Ishikawa (cell line): Measurements from ENCODE around the gene LARP6.
A peak's percentile ranks its signal among the peaks of the same experiment; 100 is the strongest.

Source experiments
- CEBPB ChIP-seq: IDR thresholded peaks from 2 replicates; pipeline ENCODE4 v1.6.1; 2012
- CREB1 ChIP-seq: IDR thresholded peaks from 2 replicates; pipeline ENCODE4 v1.6.1; 2012; ENCODE audit warnings: low read depth
- EGR1 ChIP-seq: IDR thresholded peaks from 2 replicates; pipeline ENCODE4 v1.6.1; 2012
- EP300 ChIP-seq: IDR thresholded peaks from 2 replicates; pipeline ENCODE4 v1.6.1; 2012; ENCODE audit warnings: borderline replicate concordance
- FOXM1 ChIP-seq: IDR thresholded peaks from 2 replicates; pipeline ENCODE4 v1.6.1; 2012; ENCODE audit warnings: low read depth, borderline replicate concordance
- NFIC ChIP-seq: IDR thresholded peaks from 2 replicates; pipeline ENCODE4 v1.6.1; 2012
- RAD21 ChIP-seq: IDR thresholded peaks from 2 replicates; pipeline ENCODE4 v1.6.1; 2012; ENCODE audit warnings: low read depth
- TAF1 ChIP-seq: IDR thresholded peaks from 2 replicates; pipeline ENCODE4 v1.6.1; 2012; ENCODE audit warnings: low read depth, mild to moderate bottlenecking
- TCF12 ChIP-seq: IDR thresholded peaks from 2 replicates; pipeline ENCODE4 v1.6.1; 2012; ENCODE audit warnings: low read depth
- TEAD4 ChIP-seq: IDR thresholded peaks from 2 replicates; pipeline ENCODE4 v1.6.1; 2012
- YY1 ChIP-seq: IDR thresholded peaks from 2 replicates; pipeline ENCODE4 v1.6.1; 2012; ENCODE audit warnings: low read depth
- ZBTB7A ChIP-seq: IDR thresholded peaks from 2 replicates; pipeline ENCODE4 v1.6.1; 2012; ENCODE audit warnings: low read depth
- TF ChIP-seq, protein P1 (sequence below): IDR thresholded peaks from 2 replicates; pipeline ENCODE4 v1.6.1; 2012
- TF ChIP-seq, protein P2 (sequence below): IDR thresholded peaks from 2 replicates; pipeline ENCODE4 v1.6.1; 2012
- TF ChIP-seq, protein P3 (sequence below): IDR thresholded peaks from 2 replicates; pipeline ENCODE4 v1.6.1; 2012; ENCODE audit warnings: low read depth, mild to moderate bottlenecking

Gene LARP6

DNA sequence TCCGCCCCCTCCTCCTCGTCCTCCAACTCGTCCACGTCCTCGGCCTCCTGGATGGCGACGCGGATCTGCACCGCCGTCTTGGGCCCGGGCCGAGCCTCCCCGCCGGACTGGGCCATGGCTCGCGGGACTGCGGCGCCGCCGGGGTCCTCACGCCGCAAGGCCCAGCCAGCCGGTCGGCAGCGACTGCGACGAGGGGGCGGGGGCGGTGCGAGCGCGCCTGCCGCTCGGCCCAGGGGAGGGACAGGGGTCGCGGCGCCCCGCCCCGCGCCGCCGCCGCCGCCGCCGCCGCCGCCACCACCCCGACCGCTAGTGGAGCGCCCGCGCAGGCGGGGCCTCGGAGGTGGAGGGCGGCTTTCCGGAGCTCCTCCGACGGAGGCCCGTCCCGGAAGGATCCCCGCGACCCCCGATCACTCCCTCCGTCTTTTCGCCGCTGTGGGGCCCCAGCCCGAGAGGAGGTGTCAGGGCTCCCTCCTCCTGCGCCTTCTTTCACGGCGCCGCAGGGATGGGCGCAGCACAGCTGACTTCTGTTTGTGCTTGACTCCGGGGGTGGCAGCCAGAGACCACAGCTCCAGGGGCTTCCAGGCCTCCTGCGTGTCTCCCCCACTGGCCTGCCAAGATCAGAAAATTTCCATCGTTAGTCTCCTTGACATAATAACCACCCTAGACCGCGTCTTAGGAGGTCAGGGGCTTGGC lies at the start of gene LARP6:
TSS of gene LARP6 (minus strand) at position 185 of the 693 bp plus-strand sequence. CDS start at position 116, 69 bp downstream.
- no peak for TF ChIP-seq EP300
- TF ChIP-seq, protein P1, sequence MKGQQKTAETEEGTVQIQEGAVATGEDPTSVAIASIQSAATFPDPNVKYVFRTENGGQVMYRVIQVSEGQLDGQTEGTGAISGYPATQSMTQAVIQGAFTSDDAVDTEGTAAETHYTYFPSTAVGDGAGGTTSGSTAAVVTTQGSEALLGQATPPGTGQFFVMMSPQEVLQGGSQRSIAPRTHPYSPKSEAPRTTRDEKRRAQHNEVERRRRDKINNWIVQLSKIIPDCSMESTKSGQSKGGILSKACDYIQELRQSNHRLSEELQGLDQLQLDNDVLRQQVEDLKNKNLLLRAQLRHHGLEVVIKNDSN = no peak
- no peak for TF ChIP-seq CEBPB
- no peak for TF ChIP-seq EGR1
- no peak for TF ChIP-seq TEAD4
- no peak for TF ChIP-seq ZBTB7A
- no peak for TF ChIP-seq CREB1
- TF ChIP-seq YY1 = no peak
- no peak for TF ChIP-seq RAD21
- TF ChIP-seq FOXM1 = no peak
- TF ChIP-seq TCF12 = no peak
- TF ChIP-seq TAF1 = no peak
- TF ChIP-seq, protein P2, sequence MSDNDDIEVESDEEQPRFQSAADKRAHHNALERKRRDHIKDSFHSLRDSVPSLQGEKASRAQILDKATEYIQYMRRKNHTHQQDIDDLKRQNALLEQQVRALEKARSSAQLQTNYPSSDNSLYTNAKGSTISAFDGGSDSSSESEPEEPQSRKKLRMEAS = no peak
- TF ChIP-seq, protein P3, sequence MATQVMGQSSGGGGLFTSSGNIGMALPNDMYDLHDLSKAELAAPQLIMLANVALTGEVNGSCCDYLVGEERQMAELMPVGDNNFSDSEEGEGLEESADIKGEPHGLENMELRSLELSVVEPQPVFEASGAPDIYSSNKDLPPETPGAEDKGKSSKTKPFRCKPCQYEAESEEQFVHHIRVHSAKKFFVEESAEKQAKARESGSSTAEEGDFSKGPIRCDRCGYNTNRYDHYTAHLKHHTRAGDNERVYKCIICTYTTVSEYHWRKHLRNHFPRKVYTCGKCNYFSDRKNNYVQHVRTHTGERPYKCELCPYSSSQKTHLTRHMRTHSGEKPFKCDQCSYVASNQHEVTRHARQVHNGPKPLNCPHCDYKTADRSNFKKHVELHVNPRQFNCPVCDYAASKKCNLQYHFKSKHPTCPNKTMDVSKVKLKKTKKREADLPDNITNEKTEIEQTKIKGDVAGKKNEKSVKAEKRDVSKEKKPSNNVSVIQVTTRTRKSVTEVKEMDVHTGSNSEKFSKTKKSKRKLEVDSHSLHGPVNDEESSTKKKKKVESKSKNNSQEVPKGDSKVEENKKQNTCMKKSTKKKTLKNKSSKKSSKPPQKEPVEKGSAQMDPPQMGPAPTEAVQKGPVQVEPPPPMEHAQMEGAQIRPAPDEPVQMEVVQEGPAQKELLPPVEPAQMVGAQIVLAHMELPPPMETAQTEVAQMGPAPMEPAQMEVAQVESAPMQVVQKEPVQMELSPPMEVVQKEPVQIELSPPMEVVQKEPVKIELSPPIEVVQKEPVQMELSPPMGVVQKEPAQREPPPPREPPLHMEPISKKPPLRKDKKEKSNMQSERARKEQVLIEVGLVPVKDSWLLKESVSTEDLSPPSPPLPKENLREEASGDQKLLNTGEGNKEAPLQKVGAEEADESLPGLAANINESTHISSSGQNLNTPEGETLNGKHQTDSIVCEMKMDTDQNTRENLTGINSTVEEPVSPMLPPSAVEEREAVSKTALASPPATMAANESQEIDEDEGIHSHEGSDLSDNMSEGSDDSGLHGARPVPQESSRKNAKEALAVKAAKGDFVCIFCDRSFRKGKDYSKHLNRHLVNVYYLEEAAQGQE = no peak

DNA sequence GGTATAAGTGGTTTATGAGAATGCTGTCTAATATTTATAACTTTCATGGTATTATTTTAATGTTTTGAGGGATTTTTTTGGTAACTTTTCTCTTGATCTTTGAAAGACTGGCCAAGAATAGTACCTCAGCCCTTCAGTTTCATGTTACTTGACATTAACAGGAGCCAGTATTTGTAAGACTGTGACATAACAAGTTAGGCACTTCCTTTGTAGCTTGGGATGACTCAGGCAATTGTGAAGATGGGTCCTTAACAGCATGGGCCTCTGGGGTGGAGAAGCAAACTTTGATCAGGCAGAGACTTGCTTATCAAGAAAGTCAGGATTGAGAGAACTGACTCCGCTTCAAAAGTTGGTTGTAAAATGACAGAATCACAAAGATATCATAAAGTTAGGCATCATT lies 48.1 kb upstream of the LARP6 start:
- TF ChIP-seq TCF12 = no peak
- no peak for TF ChIP-seq ZBTB7A
- TF ChIP-seq FOXM1 = no peak
- TF ChIP-seq, protein P1 = no peak
- no peak for TF ChIP-seq EGR1
- TF ChIP-seq TEAD4 = no peak
- no peak for TF ChIP-seq YY1
- no peak for TF ChIP-seq EP300
- no peak for TF ChIP-seq RAD21
- TF ChIP-seq, protein P3 = no peak
- TF ChIP-seq, protein P2 = no peak
- no peak for TF ChIP-seq CREB1
- TF ChIP-seq CEBPB = no peak
- no peak for TF ChIP-seq NFIC
- no peak for TF ChIP-seq TAF1

DNA sequence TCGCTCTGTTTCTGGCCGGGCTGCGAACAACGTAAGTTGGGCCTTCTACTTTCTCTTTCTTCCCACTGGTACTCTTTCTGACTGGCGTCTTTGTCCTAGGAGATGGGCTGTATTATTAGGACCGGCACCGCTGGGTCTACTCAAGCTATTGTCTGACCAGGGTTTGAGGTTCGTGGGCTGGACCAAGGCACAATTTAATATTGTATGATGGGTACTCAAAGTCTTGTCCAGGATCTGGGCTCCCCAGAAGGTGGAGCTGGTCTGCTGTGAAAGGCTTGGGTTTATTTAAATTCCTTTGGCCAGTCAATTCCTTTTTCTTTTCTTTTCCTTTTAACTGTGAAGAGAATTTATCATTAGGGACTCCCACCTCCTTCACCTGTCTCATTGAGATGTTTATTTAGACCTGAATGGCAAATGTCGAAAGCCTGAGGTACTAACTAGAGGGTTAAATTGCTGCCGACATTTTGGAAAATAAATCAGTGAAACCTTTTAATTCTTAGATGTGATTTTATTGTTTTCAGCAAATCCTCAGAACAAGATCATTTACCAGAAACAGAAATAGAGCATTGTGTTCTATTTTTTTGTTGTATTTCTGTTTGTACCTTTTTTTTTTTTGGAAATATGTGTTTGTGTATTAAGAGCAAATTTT lies 39.1 kb upstream of the LARP6 start:
- TF ChIP-seq RAD21 (peak; percentile 65), CEBPB (no peak)

DNA sequence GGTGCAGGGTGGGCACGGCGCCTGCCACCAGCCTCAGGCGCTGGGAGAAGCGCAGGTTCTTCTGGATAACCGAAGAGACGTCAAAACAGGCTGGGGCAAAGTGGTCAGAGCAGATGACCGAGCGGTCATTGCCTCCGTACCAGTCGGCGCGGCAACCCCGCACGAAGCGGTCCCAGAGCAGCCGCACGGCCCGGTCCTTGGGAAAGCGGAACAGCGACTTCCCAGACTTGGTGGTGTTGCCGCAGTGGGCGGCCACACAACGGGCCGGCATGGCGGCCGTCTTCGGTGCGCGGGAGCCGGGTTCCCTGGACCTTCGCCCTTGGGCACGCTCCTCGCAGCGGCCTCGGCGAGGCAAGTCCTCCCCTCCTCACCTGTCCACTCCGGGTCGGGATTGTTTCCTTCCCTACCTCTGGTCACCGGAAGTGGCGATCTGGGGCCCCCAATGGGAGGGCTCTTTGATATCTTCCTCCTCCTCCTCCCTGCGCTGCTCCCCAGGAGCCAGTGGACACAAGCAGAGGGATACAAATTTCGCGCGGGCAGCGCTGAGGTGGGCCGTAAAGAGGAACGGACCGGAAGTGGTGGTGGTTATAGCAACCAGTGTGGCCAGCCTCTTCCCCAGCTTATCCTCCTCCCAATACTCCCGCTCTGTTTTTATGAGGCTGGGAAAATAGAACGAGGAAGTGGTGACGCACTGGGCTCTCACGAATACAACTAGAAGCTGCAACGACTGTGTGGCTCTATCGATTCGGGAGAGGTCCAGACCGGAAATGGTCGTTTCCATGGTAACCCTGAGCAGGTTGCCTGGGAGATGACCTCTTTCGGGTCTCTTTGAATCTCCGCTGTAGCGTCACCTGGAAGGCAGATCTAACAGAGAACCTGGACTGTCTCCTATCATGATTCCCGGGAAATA lies 38.3 kb upstream of the LARP6 start, which contains the start of the genes LRRC49 and THAP10:
TSS of gene LRRC49 (plus strand) at position 825 of the 910 bp plus-strand sequence. CDS start at position 894, 69 bp downstream.
TSS of gene THAP10 (minus strand) at position 432 of the 910 bp plus-strand sequence. CDS start at position 271, 161 bp downstream.
- peak; percentile 58 for TF ChIP-seq ZBTB7A
- TF ChIP-seq CREB1 = no peak
- peak; percentile 67; the same call in 1 of the 2 replicates for TF ChIP-seq FOXM1
- TF ChIP-seq, protein P2 = peak; percentile 61
- TF ChIP-seq TAF1 = peak; percentile 70
- TF ChIP-seq RAD21 = no peak
- TF ChIP-seq TCF12 = peak; percentile 61
- TF ChIP-seq, protein P1 = peak; percentile 48; the same call in 1 of the 2 replicates
- TF ChIP-seq TEAD4 = peak; percentile 29; the same call in 1 of the 2 replicates
- TF ChIP-seq, protein P3 = no peak
- TF ChIP-seq YY1 = peak; percentile 75; the same call in 1 of the 2 replicates
- no peak for TF ChIP-seq EGR1
- no peak for TF ChIP-seq CEBPB
- 0 out of 2 replicates have a peak, but pooled peaks have one; percentile 4 for TF ChIP-seq NFIC
